ENCODE measurements around the gene GOLGA8H. TPM values are rescaled to one million over a fixed set of nuclear protein-coding genes. Genes with fewer than 3 reads are reported as not detected.
A peak's percentile ranks its signal among the peaks of the same experiment; 100 is the strongest.
"Not testable (repeated sequence)": the region's sequence is repeated elsewhere in the genome, so short reads cannot be mapped to it uniquely, and the experiment has no call there.

The GOLGA8H gene
- total RNA-seq: 0.51 TPM in 1 of 2 replicates, not detected in the other

GRCh38 chr15:30603796-30604195, at the start of gene GOLGA8H:
Gene GOLGA8H, plus strand, starts transcription at chr15:30604028. Its CDS starts 98 bp downstream, at chr15:30604126.
- H3K4me3 ChIP-seq (ENCODE audit: low read depth, low read length); DNase-seq (ENCODE audit: low read depth): not testable (repeated sequence)

GRCh38 chr15:30566949-30567348, 36.9 kb upstream of the GOLGA8H start:
- not testable (repeated sequence) for H3K4me3 ChIP-seq (ENCODE audit: low read depth, low read length); DNase-seq (ENCODE audit: low read depth)

GRCh38 chr15:30573012-30573491, 30.8 kb upstream of the GOLGA8H start:
- DNase-seq (ENCODE audit: low read depth); H3K4me3 ChIP-seq (ENCODE audit: low read depth, low read length): not testable (repeated sequence)

GRCh38 chr15:30579394-30579970, 24.3 kb upstream of the GOLGA8H start:
- DNase-seq (ENCODE audit: low read depth): not testable (repeated sequence)

GRCh38 chr15:30580716-30581115, 23.1 kb upstream of the GOLGA8H start:
- not testable (repeated sequence) for H3K4me3 ChIP-seq (ENCODE audit: low read depth, low read length); DNase-seq (ENCODE audit: low read depth)

More at GRCh38 chr15:30579394-30579970, 24.3 kb upstream of the GOLGA8H start:
- H3K4me3 ChIP-seq (ENCODE audit: low read depth, low read length): not testable (repeated sequence)

- not testable (repeated sequence) for DNase-seq (ENCODE audit: low read depth); H3K4me3 ChIP-seq (ENCODE audit: low read depth, low read length)
Measured at GRCh38 chr15:30598953-30599352, 4.9 kb upstream of the GOLGA8H start.

GRCh38 chr15:30612271-30612670, 8.4 kb downstream of the GOLGA8H start:
- DNase-seq (ENCODE audit: low read depth); H3K4me3 ChIP-seq (ENCODE audit: low read depth, low read length): not testable (repeated sequence)

GRCh38 chr15:30621342-30621741, 17.5 kb downstream of the GOLGA8H start:
- TF ChIP-seq CTCF (conservative IDR thresholded peaks at IDR 0.05; ENCODE audit: low read depth, low read length): peak; percentile 14
- H3K4me3 ChIP-seq (ENCODE audit: low read depth, low read length); DNase-seq (ENCODE audit: low read depth): not testable (repeated sequence)

- H3K4me3 ChIP-seq (ENCODE audit: low read depth, low read length): peak within 1 kb of the TSS; percentile 74
Measured at GRCh38 chr15:30625436-30626193, 21.8 kb downstream of the GOLGA8H start, which contains the start of gene ARHGAP11B. Gene ARHGAP11B, plus strand, starts transcription at chr15:30626128.

GRCh38 chr15:30626194-30626565, 22.4 kb downstream of the GOLGA8H start:
- not testable (repeated sequence) for DNase-seq (ENCODE audit: low read depth)
- H3K4me3 ChIP-seq (ENCODE audit: low read depth, low read length): peak overlapping the region; percentile 74

More at GRCh38 chr15:30625436-30626193, 21.8 kb downstream of the GOLGA8H start, which contains the start of gene ARHGAP11B:
- DNase-seq (ENCODE audit: low read depth): peak; percentile 98

- H3K4me3 ChIP-seq (ENCODE audit: low read depth, low read length): peak overlapping the region; percentile 74
- DNase-seq (ENCODE audit: low read depth): not testable (repeated sequence)
Measured at GRCh38 chr15:30626632-30627031, 22.8 kb downstream of the GOLGA8H start.

GRCh38 chr15:30650012-30650929, 46.4 kb downstream of the GOLGA8H start:
- DNase-seq (ENCODE audit: low read depth): no peak
- no peak overlapping the region for H3K4me3 ChIP-seq (ENCODE audit: low read depth, low read length)
- TF ChIP-seq CTCF (conservative IDR thresholded peaks at IDR 0.05; ENCODE audit: low read depth, low read length): no peak

All from epithelial cell of proximal tubule (primary cell).